ENCODE measurements around the gene MSANTD2. TPM values are rescaled to one million over a fixed set of nuclear protein-coding genes. Genes with fewer than 3 reads are reported as not detected.

MSANTD2 gene
- polyA plus RNA-seq, 1 experiment = 3.4 TPM

- DNase-seq (ENCODE audit: low read depth) = no peak
- ChIA-PET POLR2A (no interaction called here), CTCF (interaction anchor here (0.7 to 7.9 kb wide), 8 partner anchors 11 to 89 kb away, joined by 3 to 78 read pairs (median 7); partner anchors contain the start of genes SIAE and SPA17)
- Histone ChIP-seq H3K27me3 (ENCODE audit: control insufficient read depth, insufficient read depth, low read length) (peaks cover 23% of the 10 kb centered on the region), H3K4me3 (ENCODE audit: low read depth, low read length) (no peak overlapping the region), H3K36me3 (ENCODE audit: control insufficient read depth, insufficient read depth, low read length) (no peaks in the 10 kb centered on the region)
- TF ChIP-seq, protein P1, sequence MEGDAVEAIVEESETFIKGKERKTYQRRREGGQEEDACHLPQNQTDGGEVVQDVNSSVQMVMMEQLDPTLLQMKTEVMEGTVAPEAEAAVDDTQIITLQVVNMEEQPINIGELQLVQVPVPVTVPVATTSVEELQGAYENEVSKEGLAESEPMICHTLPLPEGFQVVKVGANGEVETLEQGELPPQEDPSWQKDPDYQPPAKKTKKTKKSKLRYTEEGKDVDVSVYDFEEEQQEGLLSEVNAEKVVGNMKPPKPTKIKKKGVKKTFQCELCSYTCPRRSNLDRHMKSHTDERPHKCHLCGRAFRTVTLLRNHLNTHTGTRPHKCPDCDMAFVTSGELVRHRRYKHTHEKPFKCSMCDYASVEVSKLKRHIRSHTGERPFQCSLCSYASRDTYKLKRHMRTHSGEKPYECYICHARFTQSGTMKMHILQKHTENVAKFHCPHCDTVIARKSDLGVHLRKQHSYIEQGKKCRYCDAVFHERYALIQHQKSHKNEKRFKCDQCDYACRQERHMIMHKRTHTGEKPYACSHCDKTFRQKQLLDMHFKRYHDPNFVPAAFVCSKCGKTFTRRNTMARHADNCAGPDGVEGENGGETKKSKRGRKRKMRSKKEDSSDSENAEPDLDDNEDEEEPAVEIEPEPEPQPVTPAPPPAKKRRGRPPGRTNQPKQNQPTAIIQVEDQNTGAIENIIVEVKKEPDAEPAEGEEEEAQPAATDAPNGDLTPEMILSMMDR (IDR thresholded peaks at IDR 0.05; ENCODE audit: insufficient read depth, low read depth, low read length) = no peak
Measured at GRCh38 chr11:124759266-124760204, 40.7 kb downstream of the MSANTD2 start.

- peaks cover 23% of the 10 kb centered on the region for H3K27me3 ChIP-seq (ENCODE audit: control insufficient read depth, insufficient read depth, low read length)
Measured at GRCh38 chr11:124758355-124759265, 41.6 kb downstream of the MSANTD2 start.

DNA sequence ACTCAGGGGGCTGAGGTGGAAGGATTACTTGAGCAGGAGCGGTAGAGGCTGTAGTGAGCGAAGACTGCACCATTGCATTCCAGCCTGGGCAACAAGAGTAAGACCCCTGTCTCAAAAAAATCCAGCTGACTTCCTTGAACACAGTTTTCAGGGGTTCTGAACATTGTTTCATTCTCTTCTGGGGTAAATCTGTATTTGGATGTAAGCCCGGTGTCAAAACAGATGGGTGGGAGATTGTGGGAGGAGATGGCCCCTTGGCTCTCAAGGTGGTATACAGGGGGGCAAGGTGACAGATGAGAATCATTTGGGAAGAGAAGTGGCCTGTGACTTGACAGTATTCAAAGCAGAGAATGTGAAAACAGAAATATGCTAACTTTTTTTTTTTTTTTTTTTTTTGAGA lies 42.9 kb downstream of the MSANTD2 start:
- DNase-seq (ENCODE audit: low read depth) = no peak
- POLR2A ChIA-PET = no interaction called here
- peaks cover 22% of the 10 kb centered on the region for H3K27me3 ChIP-seq (ENCODE audit: control insufficient read depth, insufficient read depth, low read length)
- no peak overlapping the region for H3K4me3 ChIP-seq (ENCODE audit: low read depth, low read length)
- CTCF ChIA-PET = interaction anchor here (0.9 to 2.5 kb wide), 8 partner anchors 11 to 109 kb away, joined by 3 to 11 read pairs (median 6); partner anchors contain the start of gene ROBO3
- TF ChIP-seq, protein P1 (IDR thresholded peaks at IDR 0.05; ENCODE audit: insufficient read depth, low read depth, low read length) = no peak
- no peaks in the 10 kb centered on the region for H3K36me3 ChIP-seq (ENCODE audit: control insufficient read depth, insufficient read depth, low read length)

More at GRCh38 chr11:124758355-124759265, 41.6 kb downstream of the MSANTD2 start:
- TF ChIP-seq, protein P1 (IDR thresholded peaks at IDR 0.05; ENCODE audit: insufficient read depth, low read depth, low read length) = peak; percentile 82
- CTCF ChIA-PET = interaction anchor here (0.6 to 2.3 kb wide), 24 partner anchors 9 to 352 kb away, joined by 3 to 16 read pairs (median 4); partner anchors contain the start of genes ROBO3, SIAE, SPA17 and TBRG1
- DNase-seq (ENCODE audit: low read depth) = no peak
- POLR2A ChIA-PET = no interaction called here
- peak overlapping the region; percentile 33 for H3K4me3 ChIP-seq (ENCODE audit: low read depth, low read length)
- no peaks in the 10 kb centered on the region for H3K36me3 ChIP-seq (ENCODE audit: control insufficient read depth, insufficient read depth, low read length)

DNA sequence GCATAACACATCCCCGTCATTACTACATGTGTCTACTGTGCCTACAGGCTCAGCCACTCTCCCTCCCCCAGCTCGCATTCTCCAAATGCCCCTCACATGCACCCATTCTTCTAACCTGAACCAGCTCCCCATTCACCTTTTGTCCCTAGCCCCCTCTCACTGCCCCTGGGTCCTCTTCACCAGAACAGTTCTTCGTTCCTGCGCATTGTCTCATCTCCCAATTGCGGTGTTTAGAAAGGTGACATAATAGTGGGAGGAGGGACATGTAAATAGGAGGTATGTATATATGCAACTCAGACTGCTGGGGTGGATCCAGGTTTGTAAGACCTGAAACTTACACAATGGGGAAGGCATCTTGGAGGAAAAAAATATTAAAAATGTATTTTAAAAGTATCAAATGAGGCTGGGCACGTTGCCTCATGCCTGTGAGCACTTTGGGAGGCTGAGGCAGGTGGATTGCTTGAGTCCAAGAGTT lies 43.4 kb downstream of the MSANTD2 start:
- DNase-seq (ENCODE audit: low read depth) = no peak
- Histone ChIP-seq H3K36me3 (ENCODE audit: control insufficient read depth, insufficient read depth, low read length) (no peaks in the 10 kb centered on the region), H3K27me3 (ENCODE audit: control insufficient read depth, insufficient read depth, low read length) (peaks cover 22% of the 10 kb centered on the region), H3K4me3 (ENCODE audit: low read depth, low read length) (no peak overlapping the region)
- ChIA-PET CTCF (interaction anchor here (0.9 to 2.5 kb wide), 5 partner anchors 10 to 109 kb away, joined by 3 to 11 read pairs (median 5); partner anchors contain the start of gene ROBO3), POLR2A (no interaction called here)
- TF ChIP-seq, protein P1 (IDR thresholded peaks at IDR 0.05; ENCODE audit: insufficient read depth, low read depth, low read length) = no peak

All from BJ (cell line).